Adrenal gland (tissue), 5 donors: ENCODE results near the gene C9orf153.

ENCODE experiments used
- POLR2A ChIP-seq, 2 donors: fragments of 450-650 bp; IDR thresholded peaks; one replicate each; pipeline ENCODE4 v1.6.1; 2017; ENCODE audit warnings: antibody characterized with exemption in 2 of 2, mild to moderate bottlenecking in 2 of 2, moderate library complexity in 1 of 2
- TF ChIP-seq, protein P1 (sequence below), 6 experiments: fragments of 450-650 bp in 4 of 6; fragments of 200-600 bp in 2 of 6; sonication (generic) in 1 of 6; IDR thresholded peaks; 1 replicate in 5 of 6; 2 replicates in 1 of 6; pipeline versions ENCODE4 v1.5.1 to v1.8.0; 2016 to 2021; ENCODE audit warnings: antibody characterized with exemption in 6 of 6, mild to moderate bottlenecking in 2 of 6, moderate library complexity in 1 of 6
- donor health status: DM: no; HTN: no; CAD: no.

DNA sequence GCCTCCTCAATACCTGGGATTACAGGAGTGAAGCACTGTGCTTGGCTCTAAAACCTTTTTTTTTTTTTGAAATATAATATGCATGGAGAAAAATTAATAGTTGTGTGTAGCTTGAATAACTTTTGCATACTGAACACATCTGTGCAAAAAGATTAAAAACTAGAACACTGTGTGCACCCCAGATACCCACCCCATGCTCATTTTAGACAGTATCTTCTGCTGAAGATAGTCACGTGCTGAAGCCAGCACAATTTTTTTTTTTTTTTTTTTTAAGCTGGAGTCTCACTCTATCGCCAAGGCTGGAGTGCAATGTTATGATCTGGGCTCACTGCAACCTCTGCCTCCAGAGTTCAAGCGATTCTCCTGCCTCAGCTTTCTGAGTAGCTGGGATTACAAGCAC lies 39.9 kb downstream of the C9orf153 start:
- TF ChIP-seq, protein P1, sequence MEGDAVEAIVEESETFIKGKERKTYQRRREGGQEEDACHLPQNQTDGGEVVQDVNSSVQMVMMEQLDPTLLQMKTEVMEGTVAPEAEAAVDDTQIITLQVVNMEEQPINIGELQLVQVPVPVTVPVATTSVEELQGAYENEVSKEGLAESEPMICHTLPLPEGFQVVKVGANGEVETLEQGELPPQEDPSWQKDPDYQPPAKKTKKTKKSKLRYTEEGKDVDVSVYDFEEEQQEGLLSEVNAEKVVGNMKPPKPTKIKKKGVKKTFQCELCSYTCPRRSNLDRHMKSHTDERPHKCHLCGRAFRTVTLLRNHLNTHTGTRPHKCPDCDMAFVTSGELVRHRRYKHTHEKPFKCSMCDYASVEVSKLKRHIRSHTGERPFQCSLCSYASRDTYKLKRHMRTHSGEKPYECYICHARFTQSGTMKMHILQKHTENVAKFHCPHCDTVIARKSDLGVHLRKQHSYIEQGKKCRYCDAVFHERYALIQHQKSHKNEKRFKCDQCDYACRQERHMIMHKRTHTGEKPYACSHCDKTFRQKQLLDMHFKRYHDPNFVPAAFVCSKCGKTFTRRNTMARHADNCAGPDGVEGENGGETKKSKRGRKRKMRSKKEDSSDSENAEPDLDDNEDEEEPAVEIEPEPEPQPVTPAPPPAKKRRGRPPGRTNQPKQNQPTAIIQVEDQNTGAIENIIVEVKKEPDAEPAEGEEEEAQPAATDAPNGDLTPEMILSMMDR (IDR thresholded peaks at IDR 0.05) = no peak
- TF ChIP-seq POLR2A (IDR thresholded peaks at IDR 0.05) = no peak
